Neuronal stem cell (in vitro differentiated cells): ENCODE data around the gene ABI3BP.

ENCODE experiments used
- DNase-seq: peaks from one replicate; pipeline ENCODE4 v3.0.0-alpha.2; 2013; ENCODE audit warnings: low spot score
- H2AFZ ChIP-seq: one replicate; pipeline ENCODE4 v1.6.1; 2013; ENCODE audit warnings: mild to moderate bottlenecking, low read length, inconsistent platforms
- H2AK5ac ChIP-seq: 2 replicates; pipeline ENCODE4 v1.6.1; 2013; ENCODE audit warnings: low read depth, mild to moderate bottlenecking, inconsistent platforms, low read length, moderate library complexity, mixed read lengths
- H2BK120ac ChIP-seq: 2 replicates; pipeline ENCODE4 v1.6.1; 2013; ENCODE audit warnings: low read depth, mild to moderate bottlenecking, inconsistent platforms, low read length, moderate library complexity, mixed read lengths
- H2BK12ac ChIP-seq: one replicate; pipeline ENCODE4 v1.6.1; 2013; ENCODE audit warnings: low read length, inconsistent platforms
- H2BK15ac ChIP-seq: 2 replicates; pipeline ENCODE4 v1.6.1; 2013; ENCODE audit warnings: mild to moderate bottlenecking, low read length, inconsistent platforms, mixed read lengths
- H2BK5ac ChIP-seq: one replicate; pipeline ENCODE4 v1.6.1; 2013; ENCODE audit warnings: inconsistent platforms, mild to moderate bottlenecking, low read length, moderate library complexity
- H3K14ac ChIP-seq: one replicate; pipeline ENCODE4 v1.6.1; 2013; ENCODE audit warnings: low read length, inconsistent platforms
- H3K18ac ChIP-seq: 2 replicates; pipeline ENCODE4 v1.6.1; 2013; ENCODE audit warnings: low read length, inconsistent platforms
- H3K23ac ChIP-seq: 2 replicates; pipeline ENCODE4 v1.6.1; 2013; ENCODE audit warnings: low read depth, mild to moderate bottlenecking, mixed read lengths, low read length, inconsistent platforms; ENCODE audit not compliant: poor library complexity
- H3K27ac ChIP-seq: replicated peaks from 3 replicates; pipeline ENCODE4 v1.5.1; 2013; ENCODE audit warnings: low read length, inconsistent platforms
- H3K27me3 ChIP-seq, 3 experiments: 2 replicates each; pipeline ENCODE4 v1.6.1; 2013; ENCODE audit warnings: low read length in 3 of 3, mild to moderate bottlenecking in 2 of 3, inconsistent platforms in 1 of 3, low read depth in 1 of 3, mixed read lengths in 1 of 3, moderate library complexity in 1 of 3; ENCODE audit not compliant: control insufficient read depth in 3 of 3, insufficient read depth in 3 of 3
- H3K36me3 ChIP-seq, 2 donors: replicated peaks in 1 of 2; 2 replicates each; pipeline ENCODE4 v1.6.1; 2013; ENCODE audit warnings: low read length in 2 of 2; ENCODE audit not compliant: control insufficient read depth in 2 of 2, insufficient read depth in 2 of 2
- H3K4ac ChIP-seq: 2 replicates; pipeline ENCODE4 v1.6.1; 2013; ENCODE audit warnings: inconsistent platforms, mild to moderate bottlenecking, low read length, moderate library complexity
- H3K4me1 ChIP-seq, 2 donors: 1 replicate in 1 of 2; 2 replicates in 1 of 2; pipeline ENCODE4 v1.6.1; 2013; ENCODE audit warnings: low read length in 2 of 2, low read depth in 1 of 2; ENCODE audit not compliant: control insufficient read depth in 2 of 2, insufficient read depth in 1 of 2
- H3K4me2 ChIP-seq: one replicate; pipeline ENCODE4 v1.6.1; 2013; ENCODE audit warnings: mild to moderate bottlenecking, low read length, inconsistent platforms; ENCODE audit not compliant: insufficient read depth, poor library complexity, severe bottlenecking
- H3K4me3 ChIP-seq, 2 donors: 2 replicates each; pipeline ENCODE4 v1.5.1; 2013; ENCODE audit warnings: low read length in 2 of 2, mild to moderate bottlenecking in 2 of 2, inconsistent platforms in 1 of 2, moderate library complexity in 1 of 2
- H3K79me1 ChIP-seq: one replicate; pipeline ENCODE4 v1.6.1; 2013; ENCODE audit warnings: low read depth, mild to moderate bottlenecking, inconsistent platforms, low read length, moderate library complexity
- H3K9ac ChIP-seq: one replicate; pipeline ENCODE4 v1.6.1; 2013; ENCODE audit warnings: mild to moderate bottlenecking, low read depth, low read length, inconsistent platforms; ENCODE audit not compliant: poor library complexity
- H3K9me3 ChIP-seq, 2 donors: replicated peaks in 1 of 2; 2 replicates each; pipeline versions ENCODE3 to v1.6.1; 2013; ENCODE audit warnings: low read length in 2 of 2, mild to moderate bottlenecking in 2 of 2, inconsistent platforms in 1 of 2, low read depth in 1 of 2, mixed read lengths in 1 of 2, moderate library complexity in 1 of 2; ENCODE audit not compliant: control insufficient read depth in 2 of 2, insufficient read depth in 1 of 2
- H4K8ac ChIP-seq: one replicate; pipeline ENCODE4 v1.6.1; 2013; ENCODE audit warnings: low read depth, mild to moderate bottlenecking, inconsistent platforms, low read length, moderate library complexity
- H4K91ac ChIP-seq: one replicate; pipeline ENCODE4 v1.6.1; 2013; ENCODE audit warnings: low read length, low read depth, mild to moderate bottlenecking, inconsistent platforms; ENCODE audit not compliant: poor library complexity
- WGBS, 2 donors: extraction: QIAGEN DNeasy Blood & Tissue Kit; methylation state at CpG; one replicate each; pipeline ENCODE4 v1.1.7; 2013; ENCODE audit warnings: missing lambda C conversion rate in 2 of 2, mixed read lengths in 1 of 2; ENCODE audit not compliant: insufficient read length in 2 of 2, insufficient replicate concordance in 1 of 2; ENCODE audit errors: extremely low coverage in 2 of 2; 5-methylcytosine and 5-hydroxymethylcytosine counted together

Gene ABI3BP

DNA sequence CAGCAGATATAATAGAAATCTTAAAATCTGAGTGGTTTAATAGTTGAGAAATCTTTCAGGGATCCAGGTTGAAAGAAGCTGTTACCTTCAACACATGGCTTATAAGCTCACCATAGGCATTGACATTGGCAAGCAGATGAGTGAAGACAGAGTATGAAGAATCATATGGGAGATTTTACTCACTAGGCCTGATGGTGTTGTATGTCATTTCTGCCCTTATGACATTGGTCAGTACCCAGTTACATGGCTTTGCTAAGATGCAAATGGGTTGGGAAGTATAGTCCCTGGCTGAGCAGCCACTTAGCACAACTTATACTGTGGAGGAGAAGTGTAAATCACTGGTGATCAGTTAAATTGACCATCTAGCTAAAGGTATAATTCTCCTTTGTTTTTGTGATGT is 278.0 kb downstream of the ABI3BP start:
- H3K79me1 ChIP-seq = peaks cover 2% of the 10 kb centered on the region
- H3K9ac ChIP-seq = no peak overlapping the region
- no peak overlapping the region for H3K27ac ChIP-seq
- no peak overlapping the region for H2BK15ac ChIP-seq
- no peak overlapping the region for H2BK12ac ChIP-seq
- no peak overlapping the region for H3K4ac ChIP-seq
- H3K4me1 ChIP-seq = peaks cover 2 to 6% of the 10 kb centered on the region in 2 donors
- no peak for DNase-seq
- H4K8ac ChIP-seq = no peak overlapping the region
- H3K4me2 ChIP-seq = no peak overlapping the region
- peaks cover 2 to 14% of the 10 kb centered on the region in 2 donors for H3K9me3 ChIP-seq
- no peak overlapping the region for H4K91ac ChIP-seq
- H3K36me3 ChIP-seq = peaks cover 2 to 93% of the 10 kb centered on the region in 2 donors
- H2BK5ac ChIP-seq = no peak overlapping the region
- no peak overlapping the region for H3K4me3 ChIP-seq
- H3K14ac ChIP-seq = no peak overlapping the region
- H3K18ac ChIP-seq = no peak overlapping the region
- no peaks in the 10 kb centered on the region for H3K27me3 ChIP-seq
- H3K23ac ChIP-seq = no peak overlapping the region
- no peak overlapping the region for H2AK5ac ChIP-seq
- H2BK120ac ChIP-seq = no peak overlapping the region
- no peak overlapping the region for H2AFZ ChIP-seq

DNA sequence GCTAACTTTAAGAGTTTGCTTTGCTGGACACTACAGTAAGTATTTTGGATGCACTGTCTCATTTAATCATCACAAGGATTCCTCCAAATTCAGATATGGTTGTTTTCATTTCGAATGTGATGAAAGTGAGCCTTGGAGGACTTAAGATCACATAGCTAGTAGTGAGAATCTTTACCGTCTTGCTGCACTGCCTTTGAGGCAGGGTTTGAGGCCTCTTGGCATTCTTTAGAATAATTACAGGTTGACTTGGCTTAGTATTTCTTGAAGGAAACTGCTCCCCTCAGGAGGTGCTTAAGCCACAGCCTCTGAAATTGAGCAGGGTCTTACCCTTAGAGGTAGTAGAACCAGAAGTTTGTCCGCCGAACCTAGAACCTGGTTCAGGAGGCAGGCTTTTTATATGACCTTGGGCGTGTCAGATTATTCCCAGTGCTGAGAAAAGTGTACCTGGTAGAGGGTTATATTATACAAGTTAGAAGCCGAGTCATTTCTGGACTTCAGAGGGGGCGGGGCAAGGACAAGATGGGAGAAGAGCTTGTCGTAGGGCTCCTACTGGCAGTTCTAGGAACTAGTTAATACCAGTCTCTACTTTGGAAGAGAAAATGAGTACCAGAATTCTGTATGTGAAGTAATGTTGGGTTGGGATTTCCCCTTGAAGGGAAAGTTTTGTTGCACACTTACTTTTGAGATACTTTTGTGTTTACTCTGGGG is 282.8 kb downstream of the ABI3BP start:
- Histone ChIP-seq H3K79me1 (peaks cover 2% of the 10 kb centered on the region), H2BK12ac (no peak overlapping the region), H3K9ac (no peak overlapping the region), H3K4me3 (peak overlapping the region; percentile 78 to 91), H3K9me3 (peaks cover 2 to 9% of the 10 kb centered on the region in 2 donors), H3K27ac (peak overlapping the region; percentile 91), H2AK5ac (no peak overlapping the region), H4K8ac (no peak overlapping the region), H3K14ac (no peak overlapping the region), H3K36me3 (peaks cover 2 to 47% of the 10 kb centered on the region in 2 donors), H4K91ac (no peak overlapping the region), H2BK15ac (no peak overlapping the region), H3K18ac (peak overlapping the region; percentile 74), H2BK120ac (no peak overlapping the region), H3K27me3 (peaks cover 0 to 8% (median 0%) of the 10 kb centered on the region in 3 experiments), H3K4me1 (peaks cover 2% of the 10 kb centered on the region in 2 donors), H3K23ac (no peak overlapping the region), H2BK5ac (peak overlapping the region; percentile 96), H2AFZ (peak overlapping the region; percentile 90), H3K4me2 (peak overlapping the region; percentile 63), H3K4ac (no peak overlapping the region)
- WGBS, 2 donors = no CpG with 5 or more reads among the region's 8 CpGs
- peak; percentile 9 for DNase-seq

DNA sequence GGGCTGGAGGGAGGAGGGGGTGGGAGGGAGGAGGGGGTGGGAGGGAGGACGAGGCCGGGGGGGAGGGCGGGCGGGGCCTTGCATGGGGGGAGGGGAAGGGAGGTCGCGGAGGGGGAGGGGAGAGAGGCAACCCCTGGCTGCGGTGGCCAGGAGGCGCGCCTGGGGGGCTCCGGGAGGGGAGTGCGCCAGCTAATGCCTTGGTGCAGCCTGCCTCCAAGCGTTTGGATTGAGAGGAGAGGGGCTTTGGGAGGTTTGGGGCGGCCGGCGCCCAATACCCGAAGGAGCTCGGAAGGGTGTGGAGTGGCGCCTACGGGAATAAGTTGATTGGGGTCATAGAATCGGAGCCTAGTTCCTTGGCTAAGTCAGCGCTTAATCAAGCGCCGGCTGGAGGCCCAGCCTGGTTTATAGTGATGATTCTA is 283.4 kb downstream of the ABI3BP start:
- no CpG with 5 or more reads among the region's 23 CpGs for WGBS, 2 donors
- peak; percentile 66 for DNase-seq

DNA sequence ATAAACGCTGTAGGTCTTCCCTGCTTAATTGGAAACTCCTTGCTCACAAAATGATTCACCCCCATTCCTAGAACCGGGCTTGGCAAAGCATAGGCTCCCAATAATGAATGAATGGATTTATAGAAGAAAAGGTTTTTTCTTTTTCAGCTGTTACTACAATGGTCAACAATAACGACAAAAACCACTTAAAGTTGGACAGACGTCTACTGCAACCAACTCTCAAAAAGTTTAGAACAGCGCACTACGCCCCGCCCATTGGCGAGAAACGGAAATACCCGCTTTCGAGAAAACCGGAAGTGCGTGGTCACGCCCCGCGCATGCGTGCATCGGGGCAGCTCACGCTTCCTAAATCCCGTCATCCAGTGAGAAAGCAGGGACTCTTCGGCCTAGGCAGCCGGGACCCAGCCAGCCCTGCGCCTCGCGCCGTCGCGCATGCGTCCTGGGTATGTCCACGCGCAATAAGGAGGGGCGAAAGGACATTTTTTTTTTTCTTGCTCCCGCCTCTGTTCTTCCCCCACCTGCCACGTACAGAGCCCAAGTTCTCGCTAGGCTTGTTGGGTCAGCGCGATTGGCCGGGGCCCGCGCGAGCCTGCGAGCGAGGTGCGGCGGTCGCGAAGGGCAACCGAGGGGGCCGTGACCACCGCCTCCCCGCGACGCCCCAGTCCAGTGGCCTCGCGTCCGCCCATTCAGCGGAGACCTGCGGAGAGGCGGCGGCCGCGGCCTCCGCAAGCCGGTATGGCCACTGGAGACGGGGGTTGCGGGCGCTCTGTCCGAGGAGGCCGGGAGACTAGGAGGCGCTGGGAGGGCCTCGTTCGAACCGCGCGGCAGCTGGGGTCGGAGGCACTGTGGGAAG is 284.0 kb downstream of the ABI3BP start, which contains the start of gene TFG:
TFG (plus strand) TSS at position 506 of the 853 bp plus-strand sequence. CDS start 4,192 bp downstream, outside the sequence.
- WGBS, 2 donors = no CpG with 5 or more reads among the region's 76 CpGs
- peaks cover 2% of the 10 kb centered on the region in 2 donors for H3K4me1 ChIP-seq
- H3K36me3 ChIP-seq = peaks cover 0 to 35% of the 10 kb centered on the region in 2 donors
- peak; percentile 94 for DNase-seq
- no peak within 1 kb of the TSS for H3K4ac ChIP-seq
- H3K4me3 ChIP-seq = peak within 1 kb of the TSS; percentile 78 to 97
- H3K14ac ChIP-seq = no peak within 1 kb of the TSS
- H3K9ac ChIP-seq = peak within 1 kb of the TSS; percentile 98
- H4K91ac ChIP-seq = peak within 1 kb of the TSS; percentile 96
- peak within 1 kb of the TSS; percentile 64 for H3K4me2 ChIP-seq
- peak within 1 kb of the TSS; percentile 90 for H2AFZ ChIP-seq
- H3K9me3 ChIP-seq = peaks cover 2 to 6% of the 10 kb centered on the region in 2 donors
- H2BK12ac ChIP-seq = no peak within 1 kb of the TSS
- H2BK120ac ChIP-seq = no peak within 1 kb of the TSS
- peaks cover 2% of the 10 kb centered on the region for H3K79me1 ChIP-seq
- no peak within 1 kb of the TSS for H4K8ac ChIP-seq
- H3K27ac ChIP-seq = peak within 1 kb of the TSS; percentile 99
- H3K27me3 ChIP-seq = peaks cover 0 to 12% (median 0%) of the 10 kb centered on the region in 3 experiments
- H2BK5ac ChIP-seq = peak within 1 kb of the TSS; percentile 96
- H2BK15ac ChIP-seq = peak within 1 kb of the TSS; percentile 16
- peak within 1 kb of the TSS; percentile 95 for H3K23ac ChIP-seq
- H3K18ac ChIP-seq = peak within 1 kb of the TSS; percentile 99
- H2AK5ac ChIP-seq = peak within 1 kb of the TSS; percentile 64

More for the DNA sequence above, 283.4 kb downstream of the ABI3BP start:
- Histone ChIP-seq H3K14ac (no peak overlapping the region), H3K9ac (peak overlapping the region; percentile 98), H3K27ac (peak overlapping the region; percentile 99), H4K91ac (no peak overlapping the region), H3K4me2 (peak overlapping the region; percentile 64), H3K4me1 (peaks cover 2% of the 10 kb centered on the region in 2 donors), H3K36me3 (peaks cover 0 to 42% of the 10 kb centered on the region in 2 donors), H3K9me3 (peaks cover 2 to 6% of the 10 kb centered on the region in 2 donors), H3K23ac (peak overlapping the region; percentile 95), H3K4ac (no peak overlapping the region), H2AFZ (peak overlapping the region; percentile 90), H3K79me1 (peaks cover 2% of the 10 kb centered on the region), H2BK5ac (peak overlapping the region; percentile 96), H4K8ac (no peak overlapping the region), H3K4me3 (peak overlapping the region; percentile 78 to 97), H3K18ac (peak overlapping the region; percentile 99), H2BK15ac (no peak overlapping the region), H2BK12ac (no peak overlapping the region), H2AK5ac (no peak overlapping the region), H3K27me3 (peaks cover 0 to 8% (median 0%) of the 10 kb centered on the region in 3 experiments), H2BK120ac (no peak overlapping the region)
